Ovary (tissue), 3 donors: ENCODE measurements around the gene TMEM74B.

ENCODE experiments used
- EP300 ChIP-seq: sonication (generic); formaldehyde crosslinking; IDR thresholded peaks from one replicate; pipeline ENCODE4 v1.6.1; 2017; ENCODE audit warnings: antibody characterized with exemption
- POLR2A ChIP-seq: fragments of 450-650 bp; IDR thresholded peaks from one replicate; pipeline ENCODE4 v1.6.1; 2017; ENCODE audit warnings: antibody characterized with exemption, mild to moderate bottlenecking, moderate library complexity
- TF ChIP-seq, protein P1 (sequence below), 3 donors: fragments of 450-650 bp in 2 of 3; fragments of 200-600 bp in 1 of 3; IDR thresholded peaks; one replicate each; pipeline versions ENCODE4 v1.5.1 to v1.8.0; 2016 to 2022; ENCODE audit warnings: antibody characterized with exemption in 3 of 3, mild to moderate bottlenecking in 1 of 3
- donor health status: DM: no; HTN: no; CAD: no.

- no peak for TF ChIP-seq POLR2A
- TF ChIP-seq, protein P1, sequence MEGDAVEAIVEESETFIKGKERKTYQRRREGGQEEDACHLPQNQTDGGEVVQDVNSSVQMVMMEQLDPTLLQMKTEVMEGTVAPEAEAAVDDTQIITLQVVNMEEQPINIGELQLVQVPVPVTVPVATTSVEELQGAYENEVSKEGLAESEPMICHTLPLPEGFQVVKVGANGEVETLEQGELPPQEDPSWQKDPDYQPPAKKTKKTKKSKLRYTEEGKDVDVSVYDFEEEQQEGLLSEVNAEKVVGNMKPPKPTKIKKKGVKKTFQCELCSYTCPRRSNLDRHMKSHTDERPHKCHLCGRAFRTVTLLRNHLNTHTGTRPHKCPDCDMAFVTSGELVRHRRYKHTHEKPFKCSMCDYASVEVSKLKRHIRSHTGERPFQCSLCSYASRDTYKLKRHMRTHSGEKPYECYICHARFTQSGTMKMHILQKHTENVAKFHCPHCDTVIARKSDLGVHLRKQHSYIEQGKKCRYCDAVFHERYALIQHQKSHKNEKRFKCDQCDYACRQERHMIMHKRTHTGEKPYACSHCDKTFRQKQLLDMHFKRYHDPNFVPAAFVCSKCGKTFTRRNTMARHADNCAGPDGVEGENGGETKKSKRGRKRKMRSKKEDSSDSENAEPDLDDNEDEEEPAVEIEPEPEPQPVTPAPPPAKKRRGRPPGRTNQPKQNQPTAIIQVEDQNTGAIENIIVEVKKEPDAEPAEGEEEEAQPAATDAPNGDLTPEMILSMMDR (IDR thresholded peaks at IDR 0.05): no peak
- TF ChIP-seq EP300: no peak
These were observed 19.8 kb upstream of the TMEM74B start for GRCh38 chr20:1204576-1204975.
